IPS-11a (cell line): Measurements from ENCODE around the gene RBP3.

Source experiments
- H3K4me3 ChIP-seq: one replicate; pipeline ENCODE4 v1.5.1; 2013; ENCODE audit warnings: low read depth, low read length, control low read depth

RBP3 gene

GRCh38 chr10:47396311-47396717 is 48.2 kb downstream of the RBP3 start:
- H3K4me3 ChIP-seq: no peak overlapping the region

- no peak overlapping the region for H3K4me3 ChIP-seq
Observed at GRCh38 chr10:47397256-47397655, 49.1 kb downstream of the RBP3 start.

- H3K4me3 ChIP-seq: no peak overlapping the region
Observed at GRCh38 chr10:47400251-47400650, 52.1 kb downstream of the RBP3 start.

GRCh38 chr10:47400786-47401185 is 52.6 kb downstream of the RBP3 start:
- no peak overlapping the region for H3K4me3 ChIP-seq

- no peak overlapping the region for H3K4me3 ChIP-seq
Observed at GRCh38 chr10:47401210-47401609, 53.0 kb downstream of the RBP3 start.

GRCh38 chr10:47401874-47402640 is 53.9 kb downstream of the RBP3 start:
- H3K4me3 ChIP-seq: no peak overlapping the region

- H3K4me3 ChIP-seq: no peak overlapping the region
Observed at GRCh38 chr10:47402641-47403301, 54.6 kb downstream of the RBP3 start.

- H3K4me3 ChIP-seq: no peak overlapping the region
Observed at GRCh38 chr10:47403446-47404318, 55.5 kb downstream of the RBP3 start.

- no peak overlapping the region for H3K4me3 ChIP-seq
Observed at GRCh38 chr10:47404446-47404845, 56.3 kb downstream of the RBP3 start.

- no peak overlapping the region for H3K4me3 ChIP-seq
Observed at GRCh38 chr10:47404937-47405336, 56.8 kb downstream of the RBP3 start.

GRCh38 chr10:47405857-47406547 is 57.8 kb downstream of the RBP3 start:
- H3K4me3 ChIP-seq: no peak overlapping the region

GRCh38 chr10:47406548-47406869 is 58.3 kb downstream of the RBP3 start:
- H3K4me3 ChIP-seq: no peak overlapping the region

GRCh38 chr10:47406870-47407691 is 58.9 kb downstream of the RBP3 start:
- H3K4me3 ChIP-seq: no peak overlapping the region
